ENCODE measurements around the gene SYNJ1. TPM values are rescaled to one million over a fixed set of nuclear protein-coding genes. Genes with fewer than 3 reads are reported as not detected.

Gene SYNJ1
- total RNA-seq, 4 donors from 2014 or later = 8.0 to 21.4 (median 13.3) TPM

DNA sequence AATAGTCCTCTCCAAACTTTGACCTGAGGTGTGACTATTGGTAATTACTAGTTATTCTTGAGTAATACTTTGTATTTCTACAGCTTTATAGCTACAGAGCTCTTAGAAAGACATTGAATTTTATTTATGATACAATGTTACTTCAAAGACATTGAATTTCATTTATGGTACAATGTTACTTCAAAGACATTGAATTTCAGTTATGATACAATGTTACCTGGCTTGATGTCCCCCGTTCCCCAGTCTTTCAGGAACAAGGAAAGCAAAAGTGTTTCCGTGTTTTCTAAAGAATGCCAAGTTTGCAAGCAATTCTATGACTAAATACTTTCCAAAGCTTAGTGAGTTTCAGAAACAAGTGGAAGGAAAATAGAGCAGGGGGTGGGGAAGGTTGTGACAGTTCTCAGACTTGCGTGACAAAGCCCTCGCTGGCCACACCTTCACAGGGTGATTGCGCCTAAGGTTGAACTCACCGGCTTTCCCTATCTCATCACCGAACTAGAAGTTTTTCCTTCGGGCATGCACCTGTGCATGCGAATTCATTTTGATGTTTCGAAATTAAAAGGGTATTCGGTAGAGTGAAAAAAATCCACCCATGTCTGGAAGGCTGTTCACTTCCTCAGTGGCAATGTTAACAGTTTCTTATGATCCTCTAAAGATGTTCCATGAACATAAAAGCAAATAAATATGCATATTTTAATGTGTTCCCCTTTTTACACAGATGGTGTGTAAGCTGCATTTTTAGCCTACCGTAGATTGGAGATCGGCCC is 44.7 kb upstream of the SYNJ1 start:
- H3K36me3 ChIP-seq = peaks cover 0 to 8% (median 0%) of the 10 kb centered on the region in 3 donors
- TF ChIP-seq, protein P1, sequence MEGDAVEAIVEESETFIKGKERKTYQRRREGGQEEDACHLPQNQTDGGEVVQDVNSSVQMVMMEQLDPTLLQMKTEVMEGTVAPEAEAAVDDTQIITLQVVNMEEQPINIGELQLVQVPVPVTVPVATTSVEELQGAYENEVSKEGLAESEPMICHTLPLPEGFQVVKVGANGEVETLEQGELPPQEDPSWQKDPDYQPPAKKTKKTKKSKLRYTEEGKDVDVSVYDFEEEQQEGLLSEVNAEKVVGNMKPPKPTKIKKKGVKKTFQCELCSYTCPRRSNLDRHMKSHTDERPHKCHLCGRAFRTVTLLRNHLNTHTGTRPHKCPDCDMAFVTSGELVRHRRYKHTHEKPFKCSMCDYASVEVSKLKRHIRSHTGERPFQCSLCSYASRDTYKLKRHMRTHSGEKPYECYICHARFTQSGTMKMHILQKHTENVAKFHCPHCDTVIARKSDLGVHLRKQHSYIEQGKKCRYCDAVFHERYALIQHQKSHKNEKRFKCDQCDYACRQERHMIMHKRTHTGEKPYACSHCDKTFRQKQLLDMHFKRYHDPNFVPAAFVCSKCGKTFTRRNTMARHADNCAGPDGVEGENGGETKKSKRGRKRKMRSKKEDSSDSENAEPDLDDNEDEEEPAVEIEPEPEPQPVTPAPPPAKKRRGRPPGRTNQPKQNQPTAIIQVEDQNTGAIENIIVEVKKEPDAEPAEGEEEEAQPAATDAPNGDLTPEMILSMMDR (IDR thresholded peaks at IDR 0.05) = no peak
- TF ChIP-seq EP300 (IDR thresholded peaks at IDR 0.05) (no peak), POLR2A (IDR thresholded peaks at IDR 0.05) (no peak)
- 36 to 40% methylated on average over 13 of the region's 13 CpGs for WGBS, 2 donors

GRCh38 chr21:32770871-32771523 is 43.2 kb upstream of the SYNJ1 start:
- peaks cover 0 to 15% (median 0%) of the 10 kb centered on the region in 3 donors for H3K36me3 ChIP-seq
- H3K27ac ChIP-seq = peak overlapping the region; percentile 84 to 96 (median 90)
- peaks cover 0 to 3% of the 10 kb centered on the region in 2 donors for H3K27me3 ChIP-seq
- peak overlapping the region; percentile 62 to 96 (median 75) for H3K4me3 ChIP-seq
- TF ChIP-seq EP300 (IDR thresholded peaks at IDR 0.05) (no peak), POLR2A (IDR thresholded peaks at IDR 0.05) (no peak)
- TF ChIP-seq, protein P1 (IDR thresholded peaks at IDR 0.05) = no peak
- H3K9me3 ChIP-seq = no peaks in the 10 kb centered on the region
- DNase-seq (ENCODE audit: low spot score in 2 of 2) = peak; percentile 18
- 1% methylated on average over 28 to 41 of the region's 56 CpGs for WGBS, 2 donors
- peaks cover 8 to 53% (median 19%) of the 10 kb centered on the region in 4 donors for H3K4me1 ChIP-seq

More for the DNA sequence above, 44.7 kb upstream of the SYNJ1 start:
- peaks cover 8 to 44% (median 19%) of the 10 kb centered on the region in 4 donors for H3K4me1 ChIP-seq
- no peaks in the 10 kb centered on the region for H3K9me3 ChIP-seq
- peak overlapping the region; percentile 47 to 96 (median 58) for H3K4me3 ChIP-seq
- H3K27ac ChIP-seq = peak overlapping the region; percentile 68 to 96 (median 89)
- DNase-seq (ENCODE audit: low spot score in 2 of 2) = peak in 1 of 2 donors; percentile 16
- peaks cover 0 to 3% of the 10 kb centered on the region in 2 donors for H3K27me3 ChIP-seq

- 69 to 74% methylated on average over 3 of the region's 3 CpGs for WGBS, 2 donors
- H3K4me1 ChIP-seq = peaks cover 8 to 69% (median 19%) of the 10 kb centered on the region in 4 donors
- no peak overlapping the region for H3K27ac ChIP-seq
Observed at GRCh38 chr21:32768530-32768929, 40.7 kb upstream of the SYNJ1 start.

GRCh38 chr21:32765058-32765457 is 37.2 kb upstream of the SYNJ1 start:
- Histone ChIP-seq H3K27ac (no peak overlapping the region), H3K27me3 (no peaks in the 10 kb centered on the region), H3K9me3 (no peaks in the 10 kb centered on the region), H3K4me3 (no peak overlapping the region), H3K4me1 (peaks cover 8 to 51% (median 14%) of the 10 kb centered on the region in 4 donors), H3K36me3 (peaks cover 0 to 57% (median 18%) of the 10 kb centered on the region in 3 donors)
- no peak for DNase-seq (ENCODE audit: low spot score in 2 of 2)
- 86 to 87% methylated on average over 2 of the region's 2 CpGs for WGBS, 2 donors
- no peak for TF ChIP-seq EP300 (IDR thresholded peaks at IDR 0.05)
- TF ChIP-seq, protein P1 (IDR thresholded peaks at IDR 0.05) = no peak
- no peak for TF ChIP-seq POLR2A (IDR thresholded peaks at IDR 0.05)

More at GRCh38 chr21:32768530-32768929, 40.7 kb upstream of the SYNJ1 start:
- H3K36me3 ChIP-seq = peaks cover 0 to 23% (median 2%) of the 10 kb centered on the region in 3 donors
- peaks cover 0 to 3% of the 10 kb centered on the region in 2 donors for H3K27me3 ChIP-seq
- no peak for TF ChIP-seq EP300 (IDR thresholded peaks at IDR 0.05)
- TF ChIP-seq POLR2A (IDR thresholded peaks at IDR 0.05) = no peak
- TF ChIP-seq, protein P1 (IDR thresholded peaks at IDR 0.05) = no peak
- no peak for DNase-seq (ENCODE audit: low spot score in 2 of 2)
- no peaks in the 10 kb centered on the region for H3K9me3 ChIP-seq
- no peak overlapping the region for H3K4me3 ChIP-seq

Data from tibial nerve (tissue), 4 donors.